Hematopoietic multipotent progenitor cell treated with erythropoietin and hydrocortisone succinate and interleukin-3 and kit ligand, for 6 days (in vitro differentiated cells): ENCODE data around the gene SEMA5A.
A peak's percentile ranks its signal among the peaks of the same experiment; 100 is the strongest.
"Not testable (repeated sequence)": the region's sequence is repeated elsewhere in the genome, so short reads cannot be mapped to it uniquely, and the experiment has no call there.

Experiments used
- DNase-seq: peaks from one replicate; pipeline ENCODE4 v3.0.0-alpha.2; 2015

Gene SEMA5A

DNA sequence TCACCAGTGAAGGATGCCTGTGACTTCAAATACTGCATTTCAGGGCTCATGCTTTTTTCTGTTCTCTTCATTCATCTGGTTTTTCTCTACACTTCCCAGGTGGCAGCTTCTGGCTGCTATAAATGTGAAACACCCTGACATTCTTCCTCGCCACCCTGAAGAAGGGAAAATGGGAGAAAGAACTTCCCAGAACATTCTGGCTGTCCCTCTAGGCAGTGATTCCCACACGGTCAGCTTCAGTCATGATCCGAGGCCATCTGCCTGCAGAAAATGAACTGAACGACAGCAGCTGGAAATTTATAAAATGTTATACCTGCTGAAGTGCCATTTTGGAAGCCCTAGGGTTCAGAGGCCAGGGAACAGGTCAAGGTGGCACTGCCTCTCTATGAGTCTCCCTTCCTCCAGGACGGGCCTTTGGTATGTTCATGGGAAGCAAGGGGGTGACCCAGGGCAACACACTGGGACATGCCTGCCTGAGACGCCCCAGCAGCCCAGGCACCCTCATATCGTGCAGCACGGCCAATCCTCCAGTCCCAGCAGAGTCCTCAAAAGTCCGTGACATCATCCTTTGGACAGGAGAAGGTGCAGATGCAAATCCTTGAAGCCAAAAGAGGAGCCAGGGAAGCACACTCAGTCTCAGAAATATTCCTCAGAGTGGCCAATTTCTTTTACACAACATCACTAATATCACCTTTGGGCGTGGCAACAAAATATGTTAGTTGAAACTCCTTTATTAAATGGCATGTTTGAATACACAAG, 107.1 kb downstream of the SEMA5A start:
- DNase-seq: no peak

- no peak for DNase-seq
Observed at GRCh38 chr5:9437741-9438240, 108.1 kb downstream of the SEMA5A start.

DNA sequence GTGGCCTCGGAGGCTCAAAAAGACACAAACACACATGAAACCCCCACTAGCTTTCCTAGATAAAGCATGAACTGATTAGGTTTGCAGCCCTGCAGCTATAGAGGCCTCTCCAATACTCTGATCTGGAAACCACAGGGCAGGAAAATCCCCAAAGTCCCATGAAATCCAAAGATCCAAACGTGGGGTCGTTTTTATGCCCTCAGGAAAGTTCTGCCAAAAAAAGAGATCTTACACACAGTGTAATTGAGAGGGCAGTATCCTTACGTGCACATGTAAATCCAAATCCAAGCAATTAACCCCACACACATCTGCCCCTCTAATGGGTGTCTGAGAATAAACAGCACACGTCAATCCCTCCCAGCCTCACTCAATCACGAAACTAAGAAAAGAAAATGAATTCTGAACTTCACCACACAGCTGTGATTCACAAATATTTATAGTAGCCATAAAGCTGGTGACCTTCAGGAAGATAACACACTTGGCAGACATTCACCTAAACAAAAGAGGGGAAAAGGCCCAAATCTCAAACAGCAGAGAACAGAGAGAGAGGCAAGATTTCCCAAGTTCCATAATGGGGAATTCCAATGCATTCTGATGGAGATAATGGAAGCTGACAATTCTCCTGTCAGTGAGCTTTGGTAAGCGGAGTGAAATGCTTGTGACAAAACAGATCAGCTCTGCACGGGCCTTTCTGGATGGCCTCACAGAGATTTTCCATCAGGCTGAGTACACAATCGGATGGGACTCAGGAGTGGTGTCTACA, 114.2 kb downstream of the SEMA5A start:
- DNase-seq: no peak

GRCh38 chr5:9431151-9431495, 114.8 kb downstream of the SEMA5A start:
- no peak for DNase-seq

- DNase-seq: no peak
Observed at GRCh38 chr5:9430306-9430705, 115.6 kb downstream of the SEMA5A start.

- no peak for DNase-seq
Observed at GRCh38 chr5:9429691-9430215, 116.1 kb downstream of the SEMA5A start.

DNA sequence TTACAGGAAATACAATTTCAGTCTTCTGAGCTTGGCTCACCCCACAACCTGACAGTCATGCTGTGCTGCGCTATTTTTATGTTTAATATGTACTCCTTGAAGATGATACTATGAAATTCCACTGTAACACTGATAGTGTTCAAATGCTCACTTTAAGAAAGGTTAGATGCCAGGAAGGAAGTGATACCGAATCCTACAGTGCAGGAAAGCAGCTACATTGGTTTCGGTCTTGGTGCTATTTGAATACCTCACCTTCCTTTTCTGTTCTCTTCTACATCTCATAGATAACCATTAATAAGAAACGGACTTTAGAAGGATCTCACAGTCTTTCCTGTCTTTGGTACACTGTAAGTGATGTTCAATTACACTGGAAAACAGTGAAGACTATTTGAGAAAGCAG, 117.6 kb downstream of the SEMA5A start:
- no peak for DNase-seq

GRCh38 chr5:9425710-9426109, 120.2 kb downstream of the SEMA5A start:
- no peak for DNase-seq

DNA sequence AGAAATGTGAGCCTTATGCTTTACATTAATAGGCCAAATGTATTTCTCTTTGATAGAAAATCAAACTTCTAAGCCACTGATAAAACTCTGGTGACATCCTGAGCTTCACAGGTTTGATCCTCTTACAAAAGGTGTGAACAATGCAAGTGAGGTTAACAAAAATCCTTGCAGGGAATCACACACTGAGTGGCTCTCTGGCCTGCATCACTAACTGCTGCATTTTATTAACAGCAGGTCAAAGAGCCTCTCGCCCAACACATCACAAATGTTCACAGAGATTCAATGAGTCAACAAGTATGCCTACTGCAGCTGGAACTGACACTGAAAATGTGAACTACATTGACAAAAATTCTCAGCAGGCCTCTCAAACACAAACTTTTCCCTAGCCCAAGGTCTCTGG, 122.3 kb downstream of the SEMA5A start:
- DNase-seq: no peak

- no peak for DNase-seq
Observed at GRCh38 chr5:9421884-9422283, 124.0 kb downstream of the SEMA5A start.

- no peak for DNase-seq
Observed at GRCh38 chr5:9419794-9420193, 126.1 kb downstream of the SEMA5A start.

DNA sequence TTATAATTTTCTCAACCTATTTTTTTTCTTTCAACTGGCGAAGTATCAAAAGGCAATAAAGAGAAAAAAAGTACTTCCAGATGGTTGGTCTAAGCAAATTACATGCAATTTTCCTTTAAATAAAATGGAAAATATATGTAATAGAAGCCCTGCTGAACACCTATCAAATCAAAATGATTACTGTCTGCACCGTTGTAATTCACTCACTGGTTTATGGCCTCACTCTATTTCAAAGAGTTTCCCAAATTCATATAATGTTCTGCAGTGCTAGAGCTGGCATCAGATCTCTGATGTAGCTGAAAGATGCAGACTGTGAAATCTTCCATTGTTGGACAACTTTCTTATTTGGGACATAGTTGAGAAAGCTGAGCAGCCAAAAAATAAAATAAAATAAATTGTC, 130.3 kb downstream of the SEMA5A start:
- DNase-seq: no peak

GRCh38 chr5:9415091-9415490, 130.8 kb downstream of the SEMA5A start:
- no peak for DNase-seq

DNA sequence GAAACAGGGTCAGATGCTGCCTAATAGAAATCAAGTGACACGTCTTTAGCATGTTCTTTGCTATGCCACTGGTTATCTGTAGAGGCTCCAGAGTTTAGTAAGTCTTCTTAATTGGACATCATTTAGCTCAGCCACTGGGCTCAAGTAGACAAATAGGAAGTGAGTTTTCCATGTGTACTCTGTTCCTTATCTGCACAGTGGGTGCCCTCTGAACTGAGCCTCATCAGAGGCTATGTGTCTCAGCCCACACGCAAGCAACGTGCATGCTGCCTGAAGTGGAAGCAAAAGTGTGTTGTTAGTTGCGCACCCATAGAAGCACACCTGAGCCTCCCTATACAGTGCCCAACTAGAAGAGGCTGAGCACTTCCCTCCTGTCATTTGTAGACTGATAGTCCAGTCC, 134.7 kb downstream of the SEMA5A start:
- no peak for DNase-seq

DNA sequence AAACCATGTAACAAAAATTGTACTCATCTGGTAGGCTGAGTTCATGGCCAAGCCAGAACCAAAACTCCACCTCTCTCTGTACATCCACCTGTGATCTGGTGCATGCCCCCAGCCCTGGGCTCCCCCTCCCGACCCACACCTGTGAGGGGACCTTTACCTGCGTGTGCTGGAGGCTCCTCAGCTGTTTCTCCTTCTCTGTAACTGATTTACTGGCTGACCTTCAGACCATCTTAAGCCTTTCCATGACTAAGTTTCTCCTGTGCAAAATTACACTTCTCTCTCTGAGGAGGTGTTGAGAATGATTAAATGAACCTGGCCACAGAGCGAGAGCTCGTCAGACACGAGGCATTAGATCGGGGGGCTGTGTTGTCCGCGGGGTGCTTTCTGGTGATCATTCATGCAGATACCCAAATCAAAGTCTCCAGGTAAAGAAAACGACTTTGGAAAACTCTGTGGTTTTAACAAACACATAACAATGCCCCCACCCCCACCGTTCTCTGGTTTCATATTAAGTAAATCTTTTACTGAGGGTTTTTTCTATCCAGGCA, 136.4 kb downstream of the SEMA5A start:
- DNase-seq: no peak

- DNase-seq: no peak
Observed at GRCh38 chr5:9408964-9409363, 136.9 kb downstream of the SEMA5A start.

- no peak for DNase-seq
Observed at GRCh38 chr5:9405196-9405754, 140.6 kb downstream of the SEMA5A start.

DNA sequence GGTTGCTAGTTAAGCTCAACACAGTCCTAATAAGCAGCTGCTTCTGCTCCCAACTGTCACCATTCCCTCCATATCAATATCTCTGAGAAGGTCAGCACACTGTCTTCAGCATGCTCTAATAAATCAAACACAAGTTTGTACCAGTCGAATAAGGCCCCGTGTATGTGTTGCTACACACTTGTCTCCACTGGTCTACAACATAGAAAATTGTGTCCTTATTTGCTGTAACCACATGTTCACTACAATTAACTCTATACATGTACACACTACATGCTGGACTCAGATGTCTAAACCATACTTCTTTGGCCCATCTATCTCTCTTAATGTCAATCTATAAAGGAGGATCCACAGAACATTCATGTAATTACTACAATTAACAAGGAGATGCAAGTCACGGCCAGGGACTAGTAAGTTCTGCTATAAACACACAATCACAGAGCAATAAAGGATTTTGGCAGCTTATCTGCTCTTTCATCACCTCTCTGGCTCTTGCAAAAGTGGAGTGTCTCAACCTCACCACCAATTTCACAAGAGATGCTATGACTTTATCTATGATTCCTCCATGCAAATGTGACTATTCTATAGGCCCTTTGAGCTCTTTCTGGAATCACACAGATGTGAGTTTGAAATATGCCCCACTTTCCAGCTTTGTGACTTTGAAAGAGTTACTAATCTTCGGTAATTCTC, 143.9 kb downstream of the SEMA5A start:
- peak; percentile 22 for DNase-seq

- DNase-seq: not testable (repeated sequence)
Observed at GRCh38 chr5:9399783-9400182, 146.1 kb downstream of the SEMA5A start.

DNA sequence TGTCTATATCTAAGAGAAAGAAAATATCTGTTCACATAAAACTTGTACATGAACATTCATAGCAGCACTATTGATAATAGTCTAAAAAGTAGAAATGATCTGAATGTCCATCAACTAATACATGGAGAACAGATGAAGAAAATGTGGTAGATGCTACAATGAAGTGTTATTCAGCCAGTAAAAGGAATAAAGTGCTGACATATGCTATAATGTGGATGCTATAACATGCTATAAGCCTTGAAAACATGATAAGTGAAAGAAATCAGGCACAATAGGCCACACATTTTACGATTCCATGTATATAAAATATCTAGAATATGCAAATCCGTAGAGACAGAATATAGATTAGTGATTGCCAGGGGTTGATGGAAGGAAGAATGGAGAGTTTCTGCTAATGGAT, 146.8 kb downstream of the SEMA5A start:
- DNase-seq: no peak

DNA sequence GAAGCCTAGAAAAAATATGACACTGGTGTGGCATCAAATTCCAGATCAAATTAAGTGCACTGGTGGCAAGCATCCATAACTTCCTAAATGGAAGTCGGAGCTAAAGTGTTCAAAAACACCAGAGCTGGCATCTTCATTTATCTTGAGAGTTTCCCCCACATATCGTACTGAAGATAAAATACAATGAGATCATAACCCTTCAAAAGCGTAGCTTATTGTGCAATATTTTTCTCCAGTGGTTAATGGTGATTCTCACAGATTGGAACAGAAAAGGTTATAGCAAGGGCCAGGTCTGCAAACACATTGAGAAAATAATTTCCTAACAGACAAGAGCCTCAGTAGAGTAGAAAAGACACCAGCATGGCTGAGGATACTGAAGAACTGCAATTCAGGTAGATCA, 147.6 kb downstream of the SEMA5A start:
- DNase-seq: no peak

DNA sequence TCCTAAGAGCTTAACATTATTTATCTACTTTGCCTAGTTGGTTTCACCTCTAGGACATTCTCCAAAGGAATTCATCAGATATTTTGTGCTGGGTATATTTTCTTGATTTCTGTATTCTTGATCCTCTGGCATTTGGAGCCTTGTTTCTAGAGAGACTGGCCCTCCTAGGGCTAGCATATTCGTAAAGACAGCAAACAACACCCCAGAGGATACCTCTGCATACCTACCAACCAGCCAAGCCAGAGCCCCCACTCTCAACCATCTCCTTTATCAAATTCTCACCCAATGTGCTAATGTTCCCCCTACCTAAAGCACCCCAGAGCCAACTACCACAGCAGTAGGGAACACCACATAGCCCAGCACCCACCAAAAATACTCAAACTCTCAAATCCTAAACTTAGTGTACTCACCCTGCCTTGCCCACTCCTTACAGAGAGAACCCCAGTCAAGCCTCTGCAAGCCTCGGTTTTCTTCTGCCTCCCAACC, 149.5 kb downstream of the SEMA5A start:
- DNase-seq: no peak

GRCh38 chr5:9395706-9396105, 150.2 kb downstream of the SEMA5A start:
- no peak for DNase-seq
